HCT116 (cell line): ENCODE data around the gene TH. TPM values are rescaled to one million over a fixed set of nuclear protein-coding genes. Genes with fewer than 3 reads are reported as not detected.

Experiments used
- ATAC-seq: fragments of 200-7000 bp; cut with Tn5 transposase; 2 replicates; pipeline ENCODE4 v1.9.1; 2020; ENCODE audit warnings: mild to moderate bottlenecking, moderate library complexity
- BruUV-seq: library from RNA; stranded (reverse); fragments of 400-500 nt; replicated peaks from 2 replicates; lab custom pipeline; 2021; lab: Mats Ljungman, UMichigan
- CTCF ChIA-PET: fragments of 300-600 bp; sonication (Branson Sonifier 250); formaldehyde crosslinking; loops from one replicate; lab custom pipeline; 2021; ENCODE audit warnings: antibody characterized with exemption; lab: Charles Lee
- POLR2A ChIA-PET: fragments of 300-600, 350-600 bp; sonication (Branson Sonifier 250); formaldehyde crosslinking; loops from one replicate; lab custom pipeline; 2021; ENCODE audit warnings: antibody characterized with exemption; lab: Charles Lee
- RAD21 ChIA-PET, 2 experiments: fragments of 300-600 bp; sonication (Branson Sonifier 250); formaldehyde crosslinking; loops; one replicate each; lab custom pipeline; 2023; ENCODE audit warnings: low total read pairs in 2 of 2; ENCODE audit not compliant: uncharacterized antibody in 2 of 2, unreplicated experiment in 2 of 2, low non-redundant PET in 1 of 2; lab: Charles Lee
- DNase-seq: peaks from one replicate; pipeline ENCODE4 v3.0.0-alpha.2; 2010; ENCODE audit warnings: low read depth, low spot score
- H2AFZ ChIP-seq: fragments of 200-600 bp; shearing (Covaris generic), sonication (generic); 2 replicates; pipeline ENCODE4 v1.6.1; 2017; ENCODE audit warnings: low read depth, mixed run types, mixed read lengths, antibody characterized with exemption, low read length; ENCODE audit not compliant: poor library complexity, severe bottlenecking
- H3K27ac ChIP-seq: 2 replicates; pipeline ENCODE4 v1.5.1; 2012; ENCODE audit warnings: low read depth, low read length
- H3K27me3 ChIP-seq: fragments of 200-600 bp; sonication (generic); 2 replicates; pipeline ENCODE4 v1.6.1; 2016; ENCODE audit warnings: mixed run types, low read length, mixed read lengths; ENCODE audit not compliant: insufficient read depth
- H3K36me3 ChIP-seq, 2 experiments: fragments of 200-500 bp in 1 of 2; fragments of 200-600 bp in 1 of 2; sonication (Bioruptor generic) in 1 of 2; sonication (generic) in 1 of 2; 2 replicates each; pipeline versions ENCODE4 v1.5.1 to v1.6.1; 2014 to 2016; ENCODE audit warnings: low read length in 2 of 2, inconsistent platforms in 1 of 2, mixed read lengths in 1 of 2, mixed run types in 1 of 2; ENCODE audit not compliant: insufficient read depth in 2 of 2, control insufficient read depth in 1 of 2
- H3K4me1 ChIP-seq, 2 experiments: fragments of 200-600 bp in 1 of 2; sonication (generic) in 1 of 2; 2 replicates each; pipeline versions ENCODE4 v1.5.1 to v1.6.1; 2012 to 2017; ENCODE audit warnings: low read length in 2 of 2, inconsistent platforms in 1 of 2, mild to moderate bottlenecking in 1 of 2, mixed read lengths in 1 of 2, mixed run types in 1 of 2, moderate library complexity in 1 of 2; ENCODE audit not compliant: insufficient read depth in 2 of 2, control insufficient read depth in 1 of 2
- H3K4me2 ChIP-seq: fragments of 200-600 bp; sonication (generic); 2 replicates; pipeline ENCODE4 v1.6.1; 2017; ENCODE audit warnings: mixed run types, low read length, mixed read lengths
- H3K4me3 ChIP-seq, 2 experiments: fragments of 200-600 bp in 1 of 2; sonication (generic) in 1 of 2; replicated peaks in 1 of 2; 2 replicates each; pipeline ENCODE4 v1.5.1; 2011 to 2016; ENCODE audit warnings: low read length in 2 of 2, control low read depth in 1 of 2, low read depth in 1 of 2, mild to moderate bottlenecking in 1 of 2, mixed read lengths in 1 of 2, mixed run types in 1 of 2
- H3K79me2 ChIP-seq: fragments of 200-600 bp; sonication (generic); 2 replicates; pipeline ENCODE4 v1.6.1; 2017; ENCODE audit warnings: mild to moderate bottlenecking, mixed run types, low read length, moderate library complexity, mixed read lengths; ENCODE audit not compliant: insufficient read depth
- H3K9ac ChIP-seq: fragments of 200-600 bp; sonication (generic); 2 replicates; pipeline ENCODE4 v1.6.1; 2016; ENCODE audit warnings: low read length, mixed read lengths
- H3K9me2 ChIP-seq: fragments of 200-600 bp; sonication (generic), shearing (Covaris generic); 2 replicates; pipeline ENCODE4 v1.6.1; 2017; ENCODE audit warnings: mixed run types, mild to moderate bottlenecking, moderate library complexity; ENCODE audit not compliant: insufficient read depth
- H3K9me3 ChIP-seq, 2 experiments: fragments of 200-500 bp in 1 of 2; fragments of 200-600 bp in 1 of 2; sonication (Bioruptor generic) in 1 of 2; sonication (generic) in 1 of 2; 2 replicates each; pipeline ENCODE4 v1.6.1; 2014 to 2017; ENCODE audit warnings: low read length in 2 of 2, mixed read lengths in 2 of 2, inconsistent platforms in 1 of 2, low read depth in 1 of 2, mild to moderate bottlenecking in 1 of 2, mixed run types in 1 of 2, moderate library complexity in 1 of 2; ENCODE audit not compliant: control insufficient read depth in 1 of 2, insufficient read depth in 1 of 2
- H4K20me1 ChIP-seq: fragments of 200-600 bp; sonication (generic), shearing (Covaris generic); 2 replicates; pipeline ENCODE4 v1.6.1; 2017; ENCODE audit warnings: mixed run types, mild to moderate bottlenecking, moderate library complexity; ENCODE audit not compliant: insufficient read depth
- EGR1 ChIP-seq: IDR thresholded peaks from 2 replicates; pipeline ENCODE4 v1.6.1; 2012; ENCODE audit warnings: low read depth
- ELF1 ChIP-seq: IDR thresholded peaks from 2 replicates; pipeline ENCODE4 v1.6.1; 2012; ENCODE audit warnings: low read depth, borderline replicate concordance
- EZH2 ChIP-seq: fragments of 200-600 bp; sonication (generic); IDR thresholded peaks from 2 replicates; pipeline ENCODE4 v1.6.1; 2017; ENCODE audit warnings: antibody characterized with exemption, mixed run types
- FOSL1 ChIP-seq: IDR thresholded peaks from 2 replicates; pipeline ENCODE4 v1.6.1; 2012; ENCODE audit warnings: low read depth
- POLR2AphosphoS5 ChIP-seq: IDR thresholded peaks from 2 replicates; pipeline ENCODE4 v1.6.1; 2011; ENCODE audit warnings: mild to moderate bottlenecking, low read depth, low read length, moderate library complexity
- RAD21 ChIP-seq: IDR thresholded peaks from 2 replicates; pipeline ENCODE4 v1.6.1; 2012; ENCODE audit warnings: low read depth, mild to moderate bottlenecking
- SIN3A ChIP-seq: IDR thresholded peaks from 2 replicates; pipeline ENCODE4 v1.6.1; 2012; ENCODE audit warnings: low read depth
- SP1 ChIP-seq: IDR thresholded peaks from 2 replicates; pipeline ENCODE4 v1.6.1; 2012; ENCODE audit warnings: low read depth
- SRF ChIP-seq: IDR thresholded peaks from 2 replicates; pipeline ENCODE4 v1.6.1; 2012; ENCODE audit warnings: low read depth
- ZNF274 ChIP-seq: fragments of 200-500 bp; sonication (Bioruptor generic); IDR thresholded peaks from 2 replicates; pipeline ENCODE4 v1.6.1; 2014; ENCODE audit warnings: mild to moderate bottlenecking, low read depth, low read length, inconsistent platforms
- intact Hi-C: fragments of 100-400 bp; cut with micrococcal nuclease; formaldehyde crosslinking; loops from 2 replicates; pipeline ENCODE4 v1.10.0; 2022
- total RNA-seq: library from RNA; stranded (reverse); gene quantifications from one replicate; pipeline ENCODE4 v1.2.1, GENCODE V29; 2021; ENCODE audit not compliant: unreplicated experiment

Gene TH
- total RNA-seq, 1 experiment from 2014 or later, result not detected

DNA sequence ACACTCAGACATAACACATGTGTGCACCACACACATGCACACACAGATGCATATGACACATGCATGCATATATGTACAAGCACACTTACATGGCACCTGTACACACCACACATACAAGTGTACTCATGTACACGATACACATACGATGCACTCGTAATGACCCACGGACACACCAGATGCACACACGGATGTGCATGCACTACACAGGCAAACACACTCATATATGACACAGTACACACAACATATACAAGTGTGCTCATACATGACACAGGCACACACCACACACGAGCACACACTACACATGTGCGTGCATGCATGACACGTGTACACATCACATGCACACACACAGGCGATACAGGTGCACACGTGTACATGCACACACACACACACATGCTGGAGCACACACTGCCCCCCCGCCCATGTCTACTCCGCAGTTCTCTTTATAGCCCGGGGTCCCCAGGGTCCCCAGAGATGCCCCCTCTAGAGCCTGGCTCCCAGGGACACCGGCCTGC lies 4.8 kb upstream of the TH start:
- Histone ChIP-seq H3K9ac (no peak overlapping the region), H3K4me2 (no peak overlapping the region), H3K9me3 (no peaks in the 10 kb centered on the region), H3K27me3 (no peaks in the 10 kb centered on the region), H3K36me3 (no peaks in the 10 kb centered on the region), H4K20me1 (no peaks in the 10 kb centered on the region), H3K79me2 (no peaks in the 10 kb centered on the region), H3K9me2 (no peaks in the 10 kb centered on the region), H2AFZ (no peak overlapping the region), H3K4me1 (peaks cover 26 to 54% of the 10 kb centered on the region in 2 experiments), H3K4me3 (no peak overlapping the region), H3K27ac (no peak overlapping the region)
- POLR2A ChIA-PET, result no interaction called here
- RAD21 ChIA-PET, result no interaction called here
- DNase-seq, result no peak
- ATAC-seq, result no peak
- CTCF ChIA-PET, result no interaction called here
- BruUV-seq, result no TSS peak
- intact Hi-C loops, result no loop called here
- TF ChIP-seq ELF1 (no peak), ZNF274 (no peak), SRF (no peak), RAD21 (no peak), FOSL1 (no peak)

- BruUV-seq, result no TSS peak
- Histone ChIP-seq H3K4me2 (peak overlapping the region; percentile 25), H3K27ac (no peak overlapping the region), H3K36me3 (no peaks in the 10 kb centered on the region), H4K20me1 (no peaks in the 10 kb centered on the region), H3K79me2 (no peaks in the 10 kb centered on the region), H3K9ac (no peak overlapping the region), H2AFZ (no peak overlapping the region), H3K9me3 (no peaks in the 10 kb centered on the region), H3K27me3 (no peaks in the 10 kb centered on the region), H3K4me1 (peaks cover 20 to 46% of the 10 kb centered on the region in 2 experiments)
- RAD21 ChIA-PET, result no interaction called here
- POLR2A ChIA-PET, result no interaction called here
- intact Hi-C loops, result no loop called here
- no peak for ATAC-seq
- CTCF ChIA-PET, result no interaction called here
- TF ChIP-seq SIN3A (no peak), EGR1 (no peak), SP1 (no peak), EZH2 (no peak), POLR2AphosphoS5 (no peak)
- TF ChIP-seq, all 23 proteins: peak for 0
- no peak for DNase-seq
- Histone ChIP-seq H3K4me3 (no peak overlapping the region), H3K9me2 (no peaks in the 10 kb centered on the region)
Measured at GRCh38 chr11:2175659-2176058, 4.0 kb upstream of the TH start.
